Endothelial cell of umbilical vein (primary cell): Measurements from ENCODE around the gene GNAL. TPM values are rescaled to one million over a fixed set of nuclear protein-coding genes. Genes with fewer than 3 reads are reported as not detected.

ENCODE experiments used
- BruUV-seq: library from RNA; stranded (reverse); fragments of 400-500 nt; replicated peaks from 2 replicates; lab custom pipeline; 2021; lab: Mats Ljungman, UMichigan
- CTCF ChIA-PET: fragments of 300-600, 350-600 bp; sonication (Branson Sonifier 250); formaldehyde crosslinking; loops from one replicate; lab custom pipeline; 2021; ENCODE audit warnings: antibody characterized with exemption, inconsistent platforms; lab: Charles Lee
- POLR2A ChIA-PET: fragments of 300-600, 350-600 bp; sonication (Branson Sonifier 250); formaldehyde crosslinking; loops from one replicate; lab custom pipeline; 2021; ENCODE audit warnings: antibody characterized with exemption, inconsistent platforms; lab: Charles Lee
- DNase-seq: peaks from one replicate; pipeline ENCODE4 v3.0.0-alpha.2; 2011; ENCODE audit warnings: low read depth, low spot score
- FAIRE-seq: peaks from 2 replicates; lab custom pipeline; 2011; peaks lifted over from hg19 to GRCh38; lab: Jason Lieb, UNC
- H2AFZ ChIP-seq: 2 replicates; pipeline ENCODE4 v1.6.0; 2012; ENCODE audit warnings: low read depth, low read length, control low read depth, inconsistent platforms
- H3K27ac ChIP-seq: 2 replicates; pipeline ENCODE4 v1.5.1; 2011; ENCODE audit warnings: low read depth, mild to moderate bottlenecking, control low read depth, low read length, moderate library complexity; ENCODE audit not compliant: insufficient read depth
- H3K27me3 ChIP-seq, 2 experiments: 2 replicates each; pipeline versions ENCODE4 v1.6.0 to v1.6.1; 2011; ENCODE audit warnings: low read length in 2 of 2, mixed read lengths in 1 of 2; ENCODE audit not compliant: control insufficient read depth in 2 of 2, insufficient read depth in 2 of 2
- H3K36me3 ChIP-seq, 2 experiments: 2 replicates in 1 of 2; 3 replicates in 1 of 2; pipeline ENCODE4 v1.5.1; 2011; ENCODE audit warnings: low read length in 2 of 2, mild to moderate bottlenecking in 1 of 2, moderate library complexity in 1 of 2; ENCODE audit not compliant: control insufficient read depth in 2 of 2, insufficient read depth in 2 of 2; ENCODE audit errors: extremely low read depth in 1 of 2
- H3K4me1 ChIP-seq: 3 replicates; pipeline ENCODE4 v1.5.1; 2011; ENCODE audit warnings: mild to moderate bottlenecking, low read length; ENCODE audit not compliant: control insufficient read depth, insufficient read depth; ENCODE audit errors: extremely low read depth
- H3K4me2 ChIP-seq: 2 replicates; pipeline ENCODE4 v1.6.1; 2011; ENCODE audit warnings: low read length, control low read depth, mixed read lengths; ENCODE audit not compliant: insufficient read depth
- H3K4me3 ChIP-seq, 3 experiments: fragments of 200-600 bp in 1 of 3; sonication (generic), shearing (Covaris generic) in 1 of 3; replicated peaks in 1 of 3; 2 replicates each; pipeline ENCODE4 v1.5.1; 2011 to 2016; ENCODE audit warnings: control low read depth in 3 of 3, low read length in 3 of 3, mild to moderate bottlenecking in 2 of 3, inconsistent platforms in 1 of 3, low read depth in 1 of 3, moderate library complexity in 1 of 3; ENCODE audit not compliant: insufficient read depth in 1 of 3
- H3K79me2 ChIP-seq: 2 replicates; pipeline ENCODE4 v1.6.0; 2012; ENCODE audit warnings: low read length, inconsistent platforms; ENCODE audit not compliant: control insufficient read depth, insufficient read depth
- H3K9ac ChIP-seq: replicated peaks from 2 replicates; pipeline ENCODE3; 2011; ENCODE audit warnings: low read length, control low read depth; ENCODE audit not compliant: insufficient read depth; ENCODE audit errors: extremely low read depth
- H3K9me1 ChIP-seq: replicated peaks from 3 replicates; pipeline ENCODE4 v1.6.0; 2011; ENCODE audit warnings: mild to moderate bottlenecking, low read length; ENCODE audit not compliant: control insufficient read depth, insufficient read depth; ENCODE audit errors: extremely low read depth
- H3K9me3 ChIP-seq: replicated peaks from 2 replicates; pipeline ENCODE4 v1.5.1; 2012; ENCODE audit warnings: low read length, inconsistent platforms; ENCODE audit not compliant: control insufficient read depth, insufficient read depth
- H4K20me1 ChIP-seq: replicated peaks from 2 replicates; pipeline ENCODE3; 2011; ENCODE audit warnings: mild to moderate bottlenecking, low read length; ENCODE audit not compliant: control insufficient read depth, insufficient read depth; ENCODE audit errors: extremely low read depth
- CTCF ChIP-seq, 2 donors: IDR thresholded peaks; 1 replicate in 1 of 2; 2 replicates in 1 of 2; pipeline ENCODE4 v1.5.1; 2011; ENCODE audit warnings: low read length in 2 of 2, mild to moderate bottlenecking in 2 of 2, moderate library complexity in 2 of 2, control low read depth in 1 of 2, inconsistent platforms in 1 of 2, low read depth in 1 of 2; ENCODE audit not compliant: insufficient read depth in 1 of 2; ENCODE audit errors: extremely low read depth in 1 of 2
- EZH2 ChIP-seq: IDR thresholded peaks from 2 replicates; pipeline ENCODE4 v1.6.1; 2012; ENCODE audit warnings: borderline replicate concordance, low read depth, mild to moderate bottlenecking, moderate library complexity, low read length, inconsistent platforms; ENCODE audit not compliant: severe bottlenecking
- FOS ChIP-seq: IDR thresholded peaks from 2 replicates; pipeline ENCODE4 v1.6.1; 2011; ENCODE audit warnings: mild to moderate bottlenecking, low read length, moderate library complexity, borderline replicate concordance; ENCODE audit not compliant: insufficient read depth
- GATA2 ChIP-seq: IDR thresholded peaks from 2 replicates; pipeline ENCODE4 v1.7.0; 2011; ENCODE audit warnings: low read depth, mild to moderate bottlenecking, moderate library complexity, mixed read lengths, low read length; ENCODE audit not compliant: insufficient read length, insufficient read depth
- JUN ChIP-seq: IDR thresholded peaks from 2 replicates; pipeline ENCODE4 v1.6.1; 2011; ENCODE audit warnings: borderline replicate concordance, low read depth; ENCODE audit not compliant: insufficient read length, insufficient read depth
- MYC ChIP-seq: IDR thresholded peaks from one replicate; pipeline ENCODE4 v1.6.1; 2011; ENCODE audit warnings: mild to moderate bottlenecking, low read depth, low read length
- POLR2A ChIP-seq: IDR thresholded peaks from 2 replicates; pipeline ENCODE4 v1.6.1; 2012; ENCODE audit warnings: low read depth, mild to moderate bottlenecking, control low read depth, low read length
- POLR2AphosphoS5 ChIP-seq: IDR thresholded peaks from 2 replicates; pipeline ENCODE4 v1.6.1; 2012; ENCODE audit warnings: low read depth, mild to moderate bottlenecking, control low read depth, low read length, moderate library complexity; ENCODE audit not compliant: insufficient read depth
- dilution Hi-C: fragments of 300-500 bp; cut with MboI; formaldehyde crosslinking; loops from one replicate; pipeline ENCODE4 v1.15.0; 2019; ENCODE audit warnings: low sequenced_read_pairs; ENCODE audit not compliant: extremely low pct_ligation_motif_present
- intact Hi-C: fragments of 100-400 bp; cut with micrococcal nuclease; formaldehyde crosslinking; loops from one replicate; pipeline ENCODE4 v1.10.0; 2022
- polyA plus RNA-seq, 4 experiments: library from polyadenylated mRNA; depleted of rRNA in 3 of 4; stranded (reverse) in 3 of 4; unstranded in 1 of 4; fragments of >200 nt; gene quantifications; 2 replicates each; pipeline versions ENCODE4 v1.2.1 to v1.2.3, GENCODE V29; 2011 to 2012; ENCODE audit warnings: missing spikeins in 1 of 4
- total RNA-seq: library from RNA; stranded (reverse); gene quantifications from 2 replicates; pipeline ENCODE4 v1.2.3, GENCODE V29; 2021
- TF ChIP-seq, protein P1 (sequence below): IDR thresholded peaks from 2 replicates; pipeline ENCODE4 v1.6.1; 2011; ENCODE audit not compliant: insufficient read depth, insufficient read length

The GNAL gene
- total and polyA plus RNA-seq, 2 donors (not counting 3 experiments of a cell fraction or from before 2014, with no cell fraction given) = 0.07 to 0.73 TPM

GRCh38 chr18:11901826-11902438, 212.9 kb downstream of the GNAL start:
- no peaks in the 10 kb centered on the region for H3K9me3 ChIP-seq
- peaks cover 2 to 4% of the 10 kb centered on the region in 2 experiments for H3K36me3 ChIP-seq
- H3K4me1 ChIP-seq = no peaks in the 10 kb centered on the region
- DNase-seq (no peak), FAIRE-seq (no peak)
- intact Hi-C loops (no loop called here), dilution Hi-C loops (no loop called here)
- H3K4me2 ChIP-seq = no peak overlapping the region
- no peaks in the 10 kb centered on the region for H3K79me2 ChIP-seq
- H2AFZ ChIP-seq = no peak overlapping the region
- H3K9me1 ChIP-seq = no peaks in the 10 kb centered on the region
- no TSS peak for BruUV-seq
- no peak overlapping the region for H3K27ac ChIP-seq
- no peaks in the 10 kb centered on the region for H4K20me1 ChIP-seq
- no peak overlapping the region for H3K4me3 ChIP-seq
- no peak overlapping the region for H3K9ac ChIP-seq
- no peaks in the 10 kb centered on the region for H3K27me3 ChIP-seq
- CTCF ChIA-PET = interaction anchor here (1.1 kb wide), 1 partner anchor 23 kb away, joined by 3 read pairs; no protein-coding TSS in a partner anchor
- POLR2A ChIA-PET = no interaction called here
- no peak for TF ChIP-seq GATA2
- no peak for TF ChIP-seq FOS
- no peak for TF ChIP-seq POLR2A
- TF ChIP-seq EZH2 = no peak
- TF ChIP-seq POLR2AphosphoS5 = no peak

DNA sequence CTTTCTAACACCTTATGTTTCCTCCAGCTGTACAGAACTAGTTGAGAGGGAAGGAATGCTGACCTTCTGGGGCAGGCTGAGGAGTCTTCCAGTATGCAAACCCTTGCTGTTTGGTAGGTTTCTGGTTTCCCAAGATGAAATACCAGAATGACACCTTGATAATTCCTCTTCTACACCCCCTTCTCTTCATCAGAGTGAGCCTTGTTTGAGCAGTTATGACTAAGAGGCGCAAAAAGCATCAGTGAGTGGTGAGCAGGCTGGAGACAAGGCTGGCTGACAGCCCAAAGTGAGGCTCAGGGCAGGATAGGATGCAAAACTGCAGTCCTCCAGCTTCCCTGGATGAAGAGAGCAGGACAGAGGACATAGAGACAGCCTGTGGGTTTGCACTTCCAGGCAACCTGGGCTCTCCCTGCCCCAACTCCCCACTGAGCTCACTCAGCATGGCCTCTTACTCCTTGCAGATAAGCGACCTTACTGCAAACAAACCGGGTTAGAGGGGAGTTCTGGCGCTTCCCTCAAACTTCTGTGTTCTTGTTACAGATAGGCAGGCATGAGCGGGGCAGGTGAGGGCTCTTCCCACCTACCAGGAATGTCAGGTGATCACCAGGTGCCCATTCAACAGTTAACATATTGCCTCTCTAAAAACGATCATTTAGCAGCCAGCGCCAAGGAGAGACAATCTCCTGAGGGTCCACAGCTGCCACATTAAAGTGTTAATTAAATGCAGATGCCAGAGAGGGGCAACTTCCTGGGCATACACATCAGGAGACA, 213.6 kb downstream of the GNAL start:
- no peaks in the 10 kb centered on the region for H3K27me3 ChIP-seq
- DNase-seq = no peak
- H4K20me1 ChIP-seq = no peaks in the 10 kb centered on the region
- H2AFZ ChIP-seq = no peak overlapping the region
- peaks cover 2% of the 10 kb centered on the region for H3K4me1 ChIP-seq
- intact Hi-C loops (no loop called here), dilution Hi-C loops (no loop called here)
- peaks cover 2 to 4% of the 10 kb centered on the region in 2 experiments for H3K36me3 ChIP-seq
- no peaks in the 10 kb centered on the region for H3K9me1 ChIP-seq
- TF ChIP-seq EZH2 (no peak), CTCF (IDR thresholded peaks at IDR 0.05; ENCODE audit: extremely low read depth in 1 of 2, insufficient read depth in 1 of 2, low read depth in 1 of 2, low read length in 2 of 2) (no peak), MYC (no peak), FOS (no peak), POLR2A (no peak), JUN (no peak), GATA2 (no peak), POLR2AphosphoS5 (no peak)
- TF ChIP-seq, protein P1, sequence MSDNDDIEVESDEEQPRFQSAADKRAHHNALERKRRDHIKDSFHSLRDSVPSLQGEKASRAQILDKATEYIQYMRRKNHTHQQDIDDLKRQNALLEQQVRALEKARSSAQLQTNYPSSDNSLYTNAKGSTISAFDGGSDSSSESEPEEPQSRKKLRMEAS = no peak
- H3K79me2 ChIP-seq = no peaks in the 10 kb centered on the region
- ChIA-PET CTCF (interaction anchor here (1.1 kb wide), 2 partner anchors 22 to 92 kb away, joined by 3 read pairs; no protein-coding TSS in a partner anchor), POLR2A (no interaction called here)
- no peaks in the 10 kb centered on the region for H3K9me3 ChIP-seq
- no TSS peak for BruUV-seq
- no peak overlapping the region for H3K9ac ChIP-seq
- H3K4me3 ChIP-seq = no peak overlapping the region
- H3K27ac ChIP-seq = no peak overlapping the region
- no peak for FAIRE-seq
- no peak overlapping the region for H3K4me2 ChIP-seq
